ENCODE measurements around the gene FRZB.
"Not testable (repeated sequence)": the region's sequence is repeated elsewhere in the genome, so short reads cannot be mapped to it uniquely, and the experiment has no call there.

FRZB gene

DNA sequence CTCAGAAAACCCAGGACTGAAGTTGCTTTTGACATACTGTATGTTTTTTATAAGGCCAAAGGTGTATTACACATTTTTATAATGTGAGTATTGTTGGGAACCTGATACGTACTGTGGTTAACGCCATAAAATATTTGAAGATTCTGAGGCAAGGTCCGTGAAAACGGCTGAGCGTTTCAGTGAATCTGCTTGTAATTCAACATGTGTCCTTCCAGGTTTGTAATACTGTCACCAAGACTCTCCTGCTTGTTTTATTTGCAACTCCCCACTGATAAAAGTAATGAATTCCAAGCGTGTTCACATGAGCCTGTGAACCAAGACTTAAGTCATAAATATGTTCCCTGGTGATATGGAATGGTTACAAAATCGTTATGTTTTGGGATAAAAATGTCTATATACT lies 23.9 kb upstream of the FRZB start:
- DNase-seq (ENCODE audit: low read depth in 2 of 2), result no peak

DNA sequence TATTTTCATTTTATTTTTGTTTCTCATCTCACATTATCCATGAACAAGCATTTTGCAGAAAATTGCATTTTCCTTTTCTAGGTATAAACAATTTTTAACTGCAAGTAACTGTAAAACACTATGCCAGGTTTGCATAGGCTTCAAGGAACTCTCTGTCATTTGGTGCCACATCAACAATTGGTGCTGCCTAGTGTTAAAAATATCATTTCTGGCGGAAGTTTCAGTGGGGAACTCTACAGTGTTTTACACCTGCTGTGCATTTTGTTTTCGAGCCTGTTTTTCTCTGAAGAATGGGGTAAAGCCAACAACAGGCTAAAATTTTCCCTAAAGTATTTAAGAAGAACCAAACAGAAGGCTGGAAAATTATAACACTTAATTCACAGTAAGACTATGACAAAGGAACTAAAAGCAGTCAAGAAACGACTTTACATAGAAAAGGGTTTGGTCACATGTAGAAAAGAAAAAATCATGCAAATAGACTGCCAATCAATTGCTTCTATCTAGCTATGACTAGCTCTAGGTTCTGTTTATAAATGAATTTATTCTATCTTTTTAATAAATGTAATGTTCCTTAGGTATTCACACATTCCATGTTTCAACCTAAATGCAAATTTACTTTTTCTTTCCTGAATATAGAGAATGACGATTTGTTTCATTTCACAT lies 21.4 kb upstream of the FRZB start:
- DNase-seq (ENCODE audit: low read depth in 2 of 2), result no peak

DNA sequence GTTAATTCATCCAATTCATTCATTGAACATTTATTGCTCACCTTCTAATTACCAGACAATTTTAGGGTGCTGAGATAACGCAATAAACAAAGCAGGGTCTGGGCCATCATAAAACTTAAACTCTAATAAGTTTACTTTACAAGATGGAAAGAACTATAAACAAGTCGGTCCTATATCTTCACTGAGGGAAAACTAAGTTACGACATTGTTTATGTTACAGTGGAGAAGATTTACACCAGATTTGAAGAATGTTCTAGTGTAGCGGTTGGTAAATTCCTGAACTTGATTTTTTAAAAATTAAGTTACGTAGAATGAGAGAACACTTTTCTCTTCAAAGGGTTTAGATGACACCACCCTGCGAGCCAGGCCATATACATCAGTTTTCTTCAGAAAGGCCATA lies 20.7 kb upstream of the FRZB start:
- DNase-seq (ENCODE audit: low read depth in 2 of 2), result no peak

DNA sequence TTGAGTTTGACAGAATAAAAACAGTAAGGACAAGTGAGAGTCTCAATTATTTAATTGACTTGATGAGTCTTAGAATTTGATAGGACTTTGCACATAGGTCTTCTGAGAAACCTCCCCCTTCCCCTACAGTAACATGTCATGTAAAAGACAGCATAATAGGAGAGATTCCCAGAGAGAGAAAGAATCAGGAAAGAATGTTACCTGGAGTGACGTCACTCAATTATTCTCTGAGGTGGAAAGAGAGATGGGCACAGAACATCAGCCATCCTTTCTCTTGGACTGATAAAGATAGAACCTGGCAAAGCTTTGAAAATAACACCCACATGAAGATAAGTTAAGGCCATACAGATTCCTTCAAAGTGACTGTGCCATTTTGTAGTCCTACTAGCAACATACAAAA lies 19.3 kb upstream of the FRZB start:
- no peak for DNase-seq (ENCODE audit: low read depth in 2 of 2)

DNA sequence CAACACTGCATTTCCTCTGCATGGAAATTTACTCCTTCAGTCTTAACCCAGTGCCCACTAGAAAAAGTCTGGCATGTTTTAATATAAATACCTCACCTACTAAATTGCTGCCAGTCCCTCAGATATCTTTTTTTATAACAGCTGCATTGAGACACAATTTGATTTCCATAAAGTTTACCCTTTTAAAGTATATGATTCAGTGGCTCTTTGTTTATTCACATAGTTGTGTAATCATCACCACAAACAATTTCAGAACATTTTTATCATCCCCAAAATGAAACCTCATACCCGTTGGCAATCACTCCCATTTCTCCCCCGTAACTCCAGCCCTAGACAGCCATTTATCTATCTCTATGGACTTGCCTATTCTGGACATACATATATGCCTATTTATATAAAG lies 17.0 kb upstream of the FRZB start:
- no peak for DNase-seq (ENCODE audit: low read depth in 2 of 2)

DNA sequence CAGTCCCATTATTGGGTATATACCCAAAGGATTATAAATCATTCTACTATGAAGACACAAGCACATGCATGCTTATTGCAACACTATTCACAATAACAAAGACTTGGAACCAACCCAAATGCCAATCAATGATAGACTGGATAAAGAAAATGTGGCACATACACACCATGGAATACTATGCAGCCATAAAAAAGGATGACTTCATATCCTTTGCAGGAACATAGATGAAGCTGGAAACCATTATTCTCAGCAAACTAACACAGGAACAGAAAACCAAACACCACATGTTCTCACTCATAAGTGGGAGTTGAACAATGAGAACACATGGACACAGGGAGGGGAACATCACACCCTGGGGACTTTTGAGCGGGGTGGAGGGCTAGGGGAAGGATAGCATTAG lies 13.7 kb upstream of the FRZB start:
- not testable (repeated sequence) for DNase-seq (ENCODE audit: low read depth in 2 of 2)

DNA sequence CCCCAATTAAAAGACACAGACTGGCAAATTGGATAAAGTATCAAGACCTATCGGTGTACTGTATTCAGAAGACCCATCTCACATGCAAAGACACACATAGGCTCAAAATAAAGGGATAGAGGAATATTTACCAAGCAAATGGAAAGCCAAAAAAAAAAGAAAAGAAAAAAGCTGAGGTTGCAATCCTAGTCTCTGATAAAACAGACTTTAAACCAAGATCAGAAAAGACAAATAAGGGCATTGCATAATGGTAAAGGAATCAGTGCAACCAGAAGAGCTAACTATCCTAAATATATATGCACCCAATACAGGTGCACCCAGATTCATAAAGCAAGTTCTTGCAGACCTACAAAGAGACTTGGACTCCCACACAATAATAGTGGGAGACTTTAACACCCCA lies 10.2 kb upstream of the FRZB start:
- DNase-seq (ENCODE audit: low read depth in 2 of 2), result not testable (repeated sequence)

DNA sequence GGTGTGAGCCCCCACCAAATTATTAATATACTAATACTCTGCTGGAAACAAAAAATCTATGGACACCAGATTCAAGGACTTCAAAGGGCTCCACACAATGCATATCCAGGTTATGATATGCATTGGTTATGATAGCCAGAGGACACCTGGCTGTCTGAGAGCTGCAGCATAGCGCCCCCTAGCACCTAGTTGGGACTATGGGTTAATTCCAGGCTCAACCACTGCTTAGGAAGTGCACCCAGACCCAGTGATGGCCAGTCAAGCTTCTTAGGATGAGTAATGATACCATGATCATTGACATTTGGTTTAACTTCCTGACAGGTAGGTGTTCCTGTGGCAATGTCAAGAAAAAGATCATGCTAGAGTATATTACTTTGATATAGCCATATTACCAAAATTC lies 3.8 kb upstream of the FRZB start:
- no peak for DNase-seq (ENCODE audit: low read depth in 2 of 2)

DNA sequence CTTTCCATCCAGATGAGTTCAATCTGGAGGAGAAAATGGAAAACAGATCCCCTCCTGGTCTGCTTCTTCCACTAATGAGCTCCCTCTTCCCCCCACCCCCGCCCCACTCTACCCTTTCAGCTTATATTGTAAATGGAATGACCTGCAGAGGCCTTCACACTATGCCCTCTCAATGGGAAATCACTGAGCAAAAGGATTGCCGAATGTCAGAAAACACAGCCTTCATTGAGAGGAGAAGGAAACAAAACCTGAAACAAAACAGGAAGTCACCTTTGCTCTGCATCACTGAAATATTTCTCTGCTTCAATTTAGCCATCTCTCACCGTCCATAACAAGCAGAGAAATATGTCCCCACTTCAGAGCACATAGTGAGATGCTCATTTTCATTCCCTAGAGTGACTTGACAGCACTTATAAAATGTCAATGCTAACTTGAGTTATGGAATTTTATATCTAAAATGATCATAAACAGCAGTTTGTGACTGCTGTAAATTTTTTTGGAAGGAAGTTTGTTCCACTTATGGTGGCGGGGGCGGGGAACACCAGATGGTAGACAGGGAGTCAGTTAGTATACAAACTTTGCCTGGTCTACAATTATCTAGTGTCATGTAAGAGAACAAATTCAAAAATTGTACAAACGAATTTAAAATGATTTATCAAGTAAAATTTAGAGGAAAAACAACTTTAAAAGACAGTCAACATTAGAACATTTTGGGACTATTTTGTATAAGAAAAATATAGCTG lies 1.8 kb upstream of the FRZB start:
- no peak for DNase-seq (ENCODE audit: low read depth in 2 of 2)

DNA sequence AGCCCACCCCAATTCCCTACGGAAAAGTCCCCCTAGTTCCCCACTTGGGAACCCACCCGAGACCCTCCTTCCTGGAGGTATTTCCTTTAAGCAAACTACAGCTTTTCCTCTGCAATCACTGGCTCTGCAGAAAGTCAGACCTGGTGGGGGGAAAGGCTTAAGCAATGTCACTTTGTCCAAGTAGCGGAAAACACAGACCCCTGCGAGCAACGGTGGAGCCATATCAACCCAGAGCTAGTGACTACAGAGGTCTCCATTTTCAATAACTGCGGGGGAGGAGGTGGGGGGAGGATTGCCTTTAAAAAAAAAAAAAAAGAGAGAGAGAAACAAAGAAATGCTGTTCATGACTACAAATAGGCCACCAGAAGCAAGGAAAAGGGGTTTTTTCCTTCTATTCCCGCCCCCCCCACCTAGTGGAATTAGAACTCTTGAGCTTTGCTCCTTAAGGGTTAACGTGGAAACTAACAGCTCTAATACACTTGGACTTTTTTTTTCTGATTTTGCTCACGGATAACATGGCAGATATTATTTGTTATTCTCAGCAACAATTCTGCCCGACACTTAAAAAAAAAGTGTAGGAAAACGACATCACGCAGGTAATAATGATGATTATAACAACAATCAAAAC lies 1.1 kb upstream of the FRZB start:
- no peak for DNase-seq (ENCODE audit: low read depth in 2 of 2)

DNA sequence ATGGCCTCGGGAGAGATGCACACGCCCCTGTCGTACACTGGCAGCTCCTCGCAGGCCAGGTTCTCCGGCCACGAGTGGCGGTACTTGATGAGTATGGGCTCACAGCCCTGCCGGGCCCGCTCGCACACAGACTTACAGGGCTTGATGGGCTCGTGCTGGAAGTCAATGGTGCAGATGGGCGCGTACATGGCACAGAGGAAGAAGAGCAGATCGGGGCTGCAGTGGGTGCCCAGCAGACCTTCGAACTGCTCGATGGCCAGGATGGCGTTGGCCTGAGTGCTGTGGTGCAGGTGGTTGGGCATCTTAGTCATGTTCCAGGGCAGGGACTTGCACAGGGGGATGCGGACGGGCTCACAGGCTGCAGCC lies 359 bp downstream of the FRZB start:
- no peak for DNase-seq (ENCODE audit: low read depth in 2 of 2)

DNA sequence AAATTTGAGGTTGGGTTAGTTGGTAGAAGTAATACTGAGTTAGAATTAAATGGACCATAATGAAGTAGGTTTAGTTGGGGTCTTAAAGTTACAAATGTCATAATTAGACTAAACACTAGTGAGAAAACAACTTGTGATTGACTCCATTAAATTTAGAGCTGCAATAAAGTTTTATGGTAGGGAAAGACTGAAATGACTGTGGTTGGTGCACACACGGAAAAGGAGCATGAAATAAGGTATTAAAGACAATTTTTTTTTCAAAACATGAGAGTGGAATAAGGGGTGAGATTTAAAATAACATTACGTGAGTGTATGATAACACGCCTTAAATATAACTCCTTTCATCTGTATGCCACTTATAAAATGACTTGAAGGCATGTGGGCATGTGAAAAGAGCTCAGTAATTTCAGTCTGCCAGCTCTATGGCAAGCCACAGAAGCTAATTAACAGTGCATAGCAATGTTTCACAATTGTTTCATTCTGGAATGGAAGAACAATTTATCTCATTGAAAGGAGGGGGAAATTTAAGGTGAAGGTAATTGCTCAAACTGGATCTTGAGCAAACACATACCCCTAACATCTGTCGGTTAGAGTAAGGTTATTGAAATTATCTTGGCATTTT lies 1.4 kb downstream of the FRZB start:
- DNase-seq (ENCODE audit: low read depth in 2 of 2), result no peak

DNA sequence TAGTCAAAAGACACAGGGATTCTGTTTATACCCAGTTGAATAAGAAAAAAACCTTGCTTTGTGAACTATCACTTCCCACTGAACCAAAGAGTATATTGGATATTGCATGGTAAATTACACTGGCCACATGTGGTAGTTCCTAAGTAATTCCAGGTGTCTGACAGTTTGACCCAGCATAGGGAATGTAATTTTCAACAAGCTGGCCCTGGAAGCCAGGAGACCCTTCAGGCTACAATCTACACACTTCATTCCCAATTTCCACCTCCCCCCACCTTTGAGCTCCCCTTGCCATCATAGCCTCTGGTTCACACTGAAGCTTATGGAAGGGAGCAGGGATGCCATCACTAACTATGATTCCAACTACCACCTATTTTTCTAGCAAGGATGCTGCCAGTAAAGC lies 2.8 kb downstream of the FRZB start:
- no peak for DNase-seq (ENCODE audit: low read depth in 2 of 2)

DNA sequence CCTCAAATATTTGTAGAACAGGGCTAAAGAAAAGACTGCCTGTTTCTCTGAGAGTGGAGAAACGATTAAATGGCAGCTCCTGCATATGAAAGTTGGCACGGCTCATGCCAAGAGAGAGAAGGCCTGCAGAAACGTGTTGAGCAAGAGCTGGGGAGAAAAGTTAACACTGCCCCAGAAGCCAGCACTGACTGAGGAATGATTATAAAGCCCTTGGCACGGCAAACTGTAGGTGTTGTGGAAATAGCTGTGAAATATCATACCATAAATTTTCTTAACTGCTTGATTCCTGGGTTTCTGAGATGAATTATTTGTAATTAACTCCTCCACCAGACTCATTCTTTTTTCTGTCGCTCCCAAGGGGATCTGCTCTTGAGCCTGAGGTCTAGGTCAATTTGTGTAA lies 4.3 kb downstream of the FRZB start:
- DNase-seq (ENCODE audit: low read depth in 2 of 2), result no peak

DNA sequence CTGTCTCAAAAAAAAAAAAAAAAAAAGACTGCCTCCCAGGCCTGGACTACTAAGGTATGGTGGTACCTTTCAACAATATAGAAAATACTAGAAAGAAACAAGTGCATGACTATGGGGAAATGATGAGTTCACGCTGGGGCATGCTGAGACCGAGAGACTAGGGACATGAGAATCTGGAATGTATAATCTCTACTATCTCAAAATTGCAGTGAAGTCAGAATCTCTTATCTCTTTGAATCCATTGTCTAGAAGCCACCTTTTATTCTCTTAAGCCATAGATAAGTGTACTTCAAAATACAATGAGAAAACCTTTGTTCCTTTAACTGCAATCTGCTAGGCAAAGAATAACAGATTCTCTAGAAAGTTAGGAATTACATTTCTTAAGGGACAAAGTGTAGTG lies 5.6 kb downstream of the FRZB start:
- DNase-seq (ENCODE audit: low read depth in 2 of 2), result no peak

DNA sequence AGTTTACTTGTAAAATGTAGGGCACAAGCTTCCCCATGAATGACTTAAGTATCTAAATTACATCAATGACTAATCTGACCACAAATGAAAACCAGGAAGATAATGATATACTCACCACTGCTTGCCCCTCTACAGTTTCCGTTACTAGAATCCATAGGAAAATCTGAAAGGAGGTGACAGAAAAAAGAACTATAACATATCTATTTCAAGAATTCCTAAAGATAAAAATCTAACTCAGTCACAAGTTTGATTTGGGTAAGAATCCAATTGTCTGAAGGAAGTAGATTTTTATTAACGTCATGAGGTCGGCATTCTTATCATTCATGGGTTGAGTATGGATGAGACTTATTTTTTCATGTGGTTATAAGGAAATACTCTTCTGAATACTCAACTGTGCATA lies 7.8 kb downstream of the FRZB start:
- no peak for DNase-seq (ENCODE audit: low read depth in 2 of 2)

DNA sequence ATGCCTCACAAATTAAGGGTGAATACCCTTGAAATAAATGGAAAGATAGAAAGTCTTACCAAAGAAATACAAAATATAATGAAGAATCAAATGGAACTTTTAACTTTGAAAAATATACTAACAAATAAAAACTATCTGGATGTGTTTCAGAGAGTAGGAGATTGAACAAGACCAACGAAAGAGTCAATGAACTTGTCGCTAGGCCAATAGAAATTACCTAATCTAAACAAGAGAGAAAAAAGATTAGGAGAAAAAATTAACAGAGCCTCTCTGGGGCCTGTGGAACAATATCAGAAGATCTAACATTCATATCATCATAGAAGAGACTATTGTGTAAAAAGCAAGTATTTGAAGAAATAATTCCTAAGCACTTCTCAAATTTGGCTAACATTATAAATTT lies 11.1 kb downstream of the FRZB start:
- no peak for DNase-seq (ENCODE audit: low read depth in 2 of 2)

DNA sequence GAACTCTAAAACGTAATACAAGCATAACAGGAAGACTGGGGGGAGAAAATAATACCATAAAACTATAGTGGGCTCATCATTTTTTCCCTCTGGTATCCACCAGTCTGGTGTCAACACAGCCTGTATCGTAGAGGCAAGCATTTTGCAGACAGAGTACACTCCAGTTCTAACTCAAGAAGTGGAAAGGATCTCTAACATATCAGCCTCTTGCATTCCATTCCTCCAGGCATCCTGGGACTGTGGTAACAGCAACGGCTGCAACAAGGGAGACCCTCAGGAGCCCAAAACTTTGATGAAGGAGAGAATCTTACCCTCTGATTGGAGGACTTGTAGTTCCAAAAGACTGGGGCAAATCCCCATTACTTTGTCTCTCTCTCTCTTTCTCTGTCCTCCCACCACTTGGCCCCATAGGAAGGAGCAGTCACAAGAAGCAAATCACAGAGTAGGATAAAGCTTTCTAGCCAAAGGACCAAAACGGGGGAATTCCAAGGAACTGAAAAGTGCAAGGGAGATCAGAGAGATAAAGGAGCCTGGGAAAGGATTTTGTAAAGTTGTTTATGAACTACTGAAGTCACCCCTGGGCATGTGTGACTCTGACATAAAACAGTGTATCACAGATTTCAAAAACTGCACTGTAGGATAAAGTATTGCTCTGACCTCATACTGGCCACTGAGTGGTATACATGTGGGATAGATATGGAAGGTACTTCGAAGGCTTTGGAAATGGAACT lies 11.9 kb downstream of the FRZB start:
- DNase-seq (ENCODE audit: low read depth in 2 of 2), result no peak

DNA sequence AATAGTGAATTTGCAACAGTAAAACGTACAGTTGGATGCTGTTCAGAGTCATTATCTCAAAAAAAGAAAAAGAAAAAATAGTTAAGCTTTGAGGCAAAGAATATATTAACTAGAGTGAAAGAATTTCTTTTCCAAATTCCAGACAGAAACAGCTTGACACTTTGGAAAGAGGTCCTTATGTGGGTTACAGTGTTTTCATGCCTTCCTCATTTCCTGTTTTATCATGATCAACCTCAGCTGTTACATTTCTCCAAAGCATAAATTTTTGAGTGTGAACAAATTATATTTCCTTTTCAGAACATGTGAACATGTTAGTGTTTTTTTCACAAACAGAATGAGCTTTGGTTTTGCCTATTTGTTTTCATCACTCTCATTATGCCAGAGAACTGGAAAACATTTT lies 13.6 kb downstream of the FRZB start:
- no peak for DNase-seq (ENCODE audit: low read depth in 2 of 2)

DNA sequence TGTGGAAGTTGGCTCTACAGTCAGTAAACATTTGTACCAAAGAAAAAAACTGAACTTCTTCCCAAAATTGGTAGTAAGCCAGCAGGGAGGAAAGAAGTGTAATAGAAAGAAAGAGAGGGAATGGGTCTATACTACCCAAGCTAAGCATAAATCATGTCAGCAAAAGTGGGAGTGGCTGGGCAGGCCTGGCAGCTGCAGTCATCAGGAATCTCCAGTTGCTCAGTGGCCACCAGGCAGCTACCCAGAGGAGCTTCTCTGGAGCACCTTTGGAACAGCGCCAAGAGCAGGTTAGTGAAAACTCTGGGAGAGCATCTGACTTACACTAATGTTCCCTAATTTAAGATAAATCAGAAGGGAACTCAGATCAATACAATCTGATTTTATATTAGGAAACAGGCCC lies 14.3 kb downstream of the FRZB start:
- no peak for DNase-seq (ENCODE audit: low read depth in 2 of 2)

DNA sequence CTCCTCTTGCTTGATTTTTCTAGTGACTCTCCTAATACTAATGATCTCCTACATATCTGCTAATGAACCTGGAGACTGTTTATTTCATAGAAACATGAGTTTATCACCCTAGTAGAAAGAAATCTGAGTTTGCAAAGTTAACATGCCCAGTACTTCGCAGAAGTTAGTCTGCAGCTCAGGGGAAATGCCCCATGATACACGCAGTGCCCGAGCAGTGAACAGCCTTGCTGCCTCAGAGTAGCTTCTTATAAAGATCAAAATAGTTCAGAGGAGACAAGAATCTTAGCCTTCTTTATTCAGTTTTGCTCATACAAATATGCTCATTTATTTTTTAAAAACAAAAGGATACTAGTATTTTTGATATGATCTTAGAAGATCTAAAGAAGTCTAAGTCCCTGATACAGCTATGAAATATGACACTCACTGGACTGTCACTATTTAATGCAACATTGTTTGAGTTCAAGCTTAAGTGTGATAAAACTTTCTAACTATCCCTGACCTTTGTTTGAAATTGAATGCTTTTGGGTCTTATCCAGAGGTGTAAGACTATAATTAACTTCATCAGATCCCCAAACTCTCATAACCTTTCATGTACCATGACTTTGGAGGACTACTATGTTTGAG lies 20.5 kb downstream of the FRZB start:
- no peak for DNase-seq (ENCODE audit: low read depth in 2 of 2)

DNA sequence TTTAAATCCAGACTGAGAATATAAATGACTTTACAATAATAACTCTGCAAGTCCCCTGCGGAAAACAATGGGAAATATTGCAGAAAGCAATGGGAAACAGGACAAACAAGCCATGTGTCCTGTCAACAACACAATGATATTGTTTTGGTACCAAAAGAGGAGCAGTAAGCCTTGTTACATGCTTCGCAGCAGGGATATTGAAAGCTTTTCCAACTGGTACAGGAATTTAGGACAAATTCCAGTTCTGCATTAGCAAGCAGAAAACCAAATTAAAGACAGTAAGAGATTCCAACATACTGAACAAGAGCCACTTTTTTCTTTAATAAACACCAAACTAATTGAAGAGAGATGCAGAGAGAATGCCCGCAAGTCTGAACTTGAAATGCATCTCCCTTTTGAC lies 30.0 kb downstream of the FRZB start:
- DNase-seq (ENCODE audit: low read depth in 2 of 2), result no peak
